ENCODE results near the gene VTI1A.

GRCh38 chr10:112603062-112603461 is 156.0 kb downstream of the VTI1A start:
- TF ChIP-seq POLR2A (IDR thresholded peaks at IDR 0.05): no peak
- no peak for TF ChIP-seq CTCF (IDR thresholded peaks at IDR 0.05)

All from thyroid gland (tissue), 4 donors.